Stimulated activated CD8-positive, alpha-beta memory T cell treated with anti-CD3 and anti-CD28 coated beads, Interleukin-15, amount 100 ng/mL, for 24 hours (primary cell): ENCODE results near the gene ACD.

Experiments
- DNase-seq: peaks from one replicate; pipeline ENCODE4 v3.0.0-alpha.2; 2020; ENCODE audit warnings: low read depth

Gene ACD

GRCh38 chr16:67675999-67676398 is 15.9 kb upstream of the ACD start:
- DNase-seq: no peak

- DNase-seq: no peak
These were observed 15.5 kb upstream of the ACD start for GRCh38 chr16:67675579-67675935.

GRCh38 chr16:67674851-67675578 is 15.0 kb upstream of the ACD start:
- no peak for DNase-seq

GRCh38 chr16:67673712-67674580 is 13.9 kb upstream of the ACD start:
- no peak for DNase-seq

- no peak for DNase-seq
These were observed 12.9 kb upstream of the ACD start for GRCh38 chr16:67672739-67673662.

- DNase-seq: no peak
These were observed 12.2 kb upstream of the ACD start for GRCh38 chr16:67672306-67672705.

GRCh38 chr16:67669499-67670101 is 9.5 kb upstream of the ACD start:
- no peak for DNase-seq

- no peak for DNase-seq
These were observed 8.6 kb upstream of the ACD start for GRCh38 chr16:67668495-67669157.

- DNase-seq: peak; percentile 41
These were observed 7.9 kb upstream of the ACD start for GRCh38 chr16:67667817-67668494.

GRCh38 chr16:67667453-67667816 is 7.4 kb upstream of the ACD start:
- DNase-seq: no peak

- peak; percentile 53 for DNase-seq
These were observed 6.7 kb upstream of the ACD start, which contains the start of the genes C16orf86 and ENKD1 for GRCh38 chr16:67666559-67667452. TSS of gene C16orf86 (plus strand) at chr16:67666814. CDS start at chr16:67666971, 157 bp downstream. TSS of gene ENKD1 (minus strand) at chr16:67666750. CDS start at chr16:67666442, 308 bp downstream.

GRCh38 chr16:67666032-67666551 is 6.0 kb upstream of the ACD start:
- no peak for DNase-seq

GRCh38 chr16:67665598-67665997 is 5.5 kb upstream of the ACD start:
- no peak for DNase-seq

- no peak for DNase-seq
These were observed 4.8 kb upstream of the ACD start for GRCh38 chr16:67664871-67665270.

GRCh38 chr16:67664258-67664657 is 4.2 kb upstream of the ACD start:
- DNase-seq: no peak

GRCh38 chr16:67663877-67664222 is 3.8 kb upstream of the ACD start:
- no peak for DNase-seq

- no peak for DNase-seq
These were observed 3.3 kb upstream of the ACD start for GRCh38 chr16:67663151-67663876.

GRCh38 chr16:67662653-67663010 is 2.6 kb upstream of the ACD start:
- no peak for DNase-seq
